ENCODE data around the gene MAGI2.

- TF ChIP-seq MAX (IDR thresholded peaks at IDR 0.05): no peak
- TF ChIP-seq ATF3 (IDR thresholded peaks at IDR 0.05): no peak
- TF ChIP-seq CTCF (IDR thresholded peaks at IDR 0.05; ENCODE audit: low read depth, low read length, missing input control): no peak
- TF ChIP-seq TAF1 (conservative IDR thresholded peaks at IDR 0.05): no peak
- TF ChIP-seq ZBTB33 (IDR thresholded peaks at IDR 0.05): no peak
- TF ChIP-seq JUND (IDR thresholded peaks at IDR 0.05): no peak
- no peak for TF ChIP-seq YY1 (IDR thresholded peaks at IDR 0.05)
- no peak for TF ChIP-seq FOXA1 (IDR thresholded peaks at IDR 0.05)
- no peak for TF ChIP-seq GABPA (IDR thresholded peaks at IDR 0.05 in 1 of 2, conservative IDR thresholded peaks at IDR 0.05 in 1 of 2)
- no peak for TF ChIP-seq RAD21 (IDR thresholded peaks at IDR 0.05)
- TF ChIP-seq REST (IDR thresholded peaks at IDR 0.05): no peak
- no peak for TF ChIP-seq RXRA (IDR thresholded peaks at IDR 0.05)
- TF ChIP-seq SP1 (IDR thresholded peaks at IDR 0.05): no peak
These were observed 617.6 kb downstream of the MAGI2 start for GRCh38 chr7:78835897-78836296.

Data from liver (tissue), 3 donors.